ENCODE data around the gene DCHS2. TPM values are rescaled to one million over a fixed set of nuclear protein-coding genes. Genes with fewer than 3 reads are reported as not detected.

The DCHS2 gene
- total RNA-seq, 1 donor from 2014 or later = 4.1 TPM

GRCh38 chr4:154425514-154425913 lies 66.1 kb downstream of the DCHS2 start:
- DNase-seq (ENCODE audit: low spot score in 2 of 2, unreplicated experiment in 2 of 2) = no peak
- TF ChIP-seq CTCF (IDR thresholded peaks at IDR 0.05; ENCODE audit: unreplicated experiment) = no peak
- no peak overlapping the region for H3K4me3 Mint-ChIP-seq
- no peaks in the 10 kb centered on the region for H3K9me3 Mint-ChIP-seq
- H3K36me3 Mint-ChIP-seq = no peaks in the 10 kb centered on the region
- H3K27me3 Mint-ChIP-seq (ENCODE audit: low read depth) = peaks cover 72% of the 10 kb centered on the region
- H3K27ac Mint-ChIP-seq = no peak overlapping the region
- peaks cover 15% of the 10 kb centered on the region for H3K4me1 Mint-ChIP-seq

- no peak overlapping the region for H3K27ac Mint-ChIP-seq
- H3K9me3 Mint-ChIP-seq = no peaks in the 10 kb centered on the region
- no peak for DNase-seq (ENCODE audit: low spot score in 2 of 2, unreplicated experiment in 2 of 2)
- H3K36me3 Mint-ChIP-seq = no peaks in the 10 kb centered on the region
- peaks cover 15% of the 10 kb centered on the region for H3K4me1 Mint-ChIP-seq
- no peak for TF ChIP-seq CTCF (IDR thresholded peaks at IDR 0.05; ENCODE audit: unreplicated experiment)
- no peak overlapping the region for H3K4me3 Mint-ChIP-seq
- H3K27me3 Mint-ChIP-seq (ENCODE audit: low read depth) = peaks cover 73% of the 10 kb centered on the region
Measured at GRCh38 chr4:154424810-154425484, 66.7 kb downstream of the DCHS2 start.

GRCh38 chr4:154422152-154422551 lies 69.4 kb downstream of the DCHS2 start:
- TF ChIP-seq CTCF (IDR thresholded peaks at IDR 0.05; ENCODE audit: unreplicated experiment) = no peak
- Mint-ChIP-seq H3K27me3 (ENCODE audit: low read depth) (peaks cover 52% of the 10 kb centered on the region), H3K4me3 (no peak overlapping the region), H3K9me3 (no peaks in the 10 kb centered on the region), H3K4me1 (peaks cover 19% of the 10 kb centered on the region), H3K36me3 (no peaks in the 10 kb centered on the region), H3K27ac (no peak overlapping the region)
- DNase-seq (ENCODE audit: low spot score in 2 of 2, unreplicated experiment in 2 of 2) = no peak

- H3K4me3 Mint-ChIP-seq = no peak overlapping the region
- H3K9me3 Mint-ChIP-seq = no peaks in the 10 kb centered on the region
- H3K36me3 Mint-ChIP-seq = no peaks in the 10 kb centered on the region
- no peak overlapping the region for H3K27ac Mint-ChIP-seq
- H3K4me1 Mint-ChIP-seq = peaks cover 24% of the 10 kb centered on the region
- peaks cover 52% of the 10 kb centered on the region for H3K27me3 Mint-ChIP-seq (ENCODE audit: low read depth)
- no peak for DNase-seq (ENCODE audit: low spot score in 2 of 2, unreplicated experiment in 2 of 2)
- no peak for TF ChIP-seq CTCF (IDR thresholded peaks at IDR 0.05; ENCODE audit: unreplicated experiment)
Measured at GRCh38 chr4:154421618-154422017, 70.0 kb downstream of the DCHS2 start.

GRCh38 chr4:154417373-154417673 lies 74.3 kb downstream of the DCHS2 start:
- H3K27ac Mint-ChIP-seq = peak overlapping the region; percentile 93
- H3K4me3 Mint-ChIP-seq = peak overlapping the region; percentile 88
- H3K9me3 Mint-ChIP-seq = no peaks in the 10 kb centered on the region
- TF ChIP-seq CTCF (IDR thresholded peaks at IDR 0.05; ENCODE audit: unreplicated experiment) = no peak
- peaks cover 26% of the 10 kb centered on the region for H3K27me3 Mint-ChIP-seq (ENCODE audit: low read depth)
- H3K36me3 Mint-ChIP-seq = no peaks in the 10 kb centered on the region
- H3K4me1 Mint-ChIP-seq = peaks cover 23% of the 10 kb centered on the region
- DNase-seq (ENCODE audit: low spot score in 2 of 2, unreplicated experiment in 2 of 2) = no peak

- H3K4me3 Mint-ChIP-seq = peak overlapping the region; percentile 88
- no peak for TF ChIP-seq CTCF (IDR thresholded peaks at IDR 0.05; ENCODE audit: unreplicated experiment)
Measured at GRCh38 chr4:154416190-154416547, 75.4 kb downstream of the DCHS2 start.

More at GRCh38 chr4:154416190-154416547, 75.4 kb downstream of the DCHS2 start:
- DNase-seq (ENCODE audit: low spot score in 2 of 2, unreplicated experiment in 2 of 2) = peak in 1 of 2 experiments; percentile 23
- Mint-ChIP-seq H3K27ac (peak overlapping the region; percentile 93), H3K4me1 (peaks cover 23% of the 10 kb centered on the region), H3K27me3 (ENCODE audit: low read depth) (peaks cover 19% of the 10 kb centered on the region), H3K9me3 (peaks cover under 1% of the 10 kb centered on the region), H3K36me3 (no peaks in the 10 kb centered on the region)

All from mesothelial cell of epicardium (in vitro differentiated cells).